Astrocyte of the spinal cord (primary cell): ENCODE data around the gene PADI2.

Experiments used
- DNase-seq: peaks from one replicate; pipeline ENCODE4 v3.0.0; 2011; ENCODE audit warnings: low read depth, low spot score
- H3K4me3 ChIP-seq: 2 replicates; pipeline ENCODE4 v1.5.1; 2011; ENCODE audit warnings: low read depth, mild to moderate bottlenecking, low read length, moderate library complexity
- CTCF ChIP-seq: IDR thresholded peaks from 2 replicates; pipeline ENCODE4 v1.5.1; 2012; ENCODE audit warnings: low read depth, mild to moderate bottlenecking, low read length, inconsistent platforms
- in situ Hi-C: cut with HindIII; loops from 2 replicates; pipeline ENCODE4 v1.10.0; 2017; ENCODE audit warnings: low sequenced_read_pairs

The PADI2 gene

GRCh38 chr1:17046334-17046657 lies 73.0 kb downstream of the PADI2 start:
- in situ Hi-C loops: no loop called here
- DNase-seq: no peak

GRCh38 chr1:17045634-17046333 lies 73.5 kb downstream of the PADI2 start:
- peak; percentile 77 for TF ChIP-seq CTCF
- H3K4me3 ChIP-seq: no peak overlapping the region
- peak; percentile 74 for DNase-seq
- in situ Hi-C loops: no loop called here

More at GRCh38 chr1:17046334-17046657, 73.0 kb downstream of the PADI2 start:
- no peak for TF ChIP-seq CTCF
- no peak overlapping the region for H3K4me3 ChIP-seq

GRCh38 chr1:17045150-17045549 lies 74.1 kb downstream of the PADI2 start:
- in situ Hi-C loops: no loop called here
- TF ChIP-seq CTCF: no peak
- no peak overlapping the region for H3K4me3 ChIP-seq
- DNase-seq: no peak

- no peak overlapping the region for H3K4me3 ChIP-seq
- no peak for TF ChIP-seq CTCF
- in situ Hi-C loops: no loop called here
- no peak for DNase-seq
These were observed 75.6 kb downstream of the PADI2 start for GRCh38 chr1:17043676-17044075.

GRCh38 chr1:17040135-17040534 lies 79.1 kb downstream of the PADI2 start:
- no peak for DNase-seq
- no peak overlapping the region for H3K4me3 ChIP-seq
- in situ Hi-C loops: no loop called here

GRCh38 chr1:17039522-17039921 lies 79.7 kb downstream of the PADI2 start:
- TF ChIP-seq CTCF: no peak
- in situ Hi-C loops: no loop called here
- DNase-seq: no peak

More at GRCh38 chr1:17040135-17040534, 79.1 kb downstream of the PADI2 start:
- TF ChIP-seq CTCF: no peak

More at GRCh38 chr1:17039522-17039921, 79.7 kb downstream of the PADI2 start:
- H3K4me3 ChIP-seq: no peak overlapping the region
